ENCODE results near the gene NUDCD3. TPM values are rescaled to one million over a fixed set of nuclear protein-coding genes. Genes with fewer than 3 reads are reported as not detected.
"Not testable (repeated sequence)": the region's sequence is repeated elsewhere in the genome, so short reads cannot be mapped to it uniquely, and the experiment has no call there.

Gene NUDCD3
- total RNA-seq, 2 experiments from 2014 or later, result 91.0 to 97.5 TPM

DNA sequence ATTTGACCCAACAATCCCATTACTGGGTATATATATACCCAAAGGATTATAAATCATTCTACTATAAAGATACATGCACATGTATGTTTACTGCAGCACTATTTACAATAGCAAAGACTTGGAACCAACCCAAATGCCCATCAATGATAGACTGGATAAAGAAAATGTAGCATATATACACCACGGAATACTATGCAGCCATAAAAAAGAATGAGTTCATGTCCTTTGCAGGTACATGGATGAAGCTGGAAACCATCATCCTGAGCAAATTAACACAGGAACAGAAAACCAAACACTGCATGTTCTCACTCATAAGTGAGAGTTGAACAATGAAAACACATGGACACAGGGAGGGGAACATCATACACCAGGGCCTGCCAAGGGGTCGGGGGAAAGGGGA, 65.7 kb downstream of the NUDCD3 start:
- H3K4me3 Mint-ChIP-seq, CTCF ChIA-PET, DNase-seq, H3K27me3 Mint-ChIP-seq, H3K9me3 Mint-ChIP-seq, POLR2A ChIA-PET, H3K4me1 Mint-ChIP-seq, H3K27ac Mint-ChIP-seq: not testable (repeated sequence)
- H3K36me3 Mint-ChIP-seq (ENCODE audit: low read depth), result peaks cover 48% of the 10 kb centered on the region

DNA sequence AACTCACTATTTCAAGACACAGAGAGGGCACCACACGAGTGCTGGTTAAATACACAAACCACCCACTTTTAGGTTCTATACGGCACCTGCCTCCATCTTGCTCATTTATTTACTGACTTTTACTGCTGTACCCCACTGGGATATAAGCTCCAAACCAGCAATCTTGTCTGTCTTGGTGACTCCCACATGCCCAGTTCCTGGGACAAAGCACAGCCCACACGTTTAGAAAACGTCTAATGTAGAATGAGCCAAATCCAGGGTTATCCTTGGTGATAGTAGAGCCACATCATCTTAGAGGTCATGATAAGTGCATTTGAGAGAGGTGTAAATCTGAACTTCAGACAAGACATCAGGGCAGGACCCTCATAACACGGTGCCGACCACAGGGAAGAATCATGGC, 73.5 kb downstream of the NUDCD3 start:
- H3K27me3 Mint-ChIP-seq, result no peaks in the 10 kb centered on the region
- H3K27ac Mint-ChIP-seq, result no peak overlapping the region
- H3K36me3 Mint-ChIP-seq (ENCODE audit: low read depth), result peaks cover 44% of the 10 kb centered on the region
- H3K4me3 Mint-ChIP-seq, result no peak overlapping the region
- POLR2A ChIA-PET, result no interaction called here
- no peaks in the 10 kb centered on the region for H3K9me3 Mint-ChIP-seq
- H3K4me1 Mint-ChIP-seq, result peaks cover 7% of the 10 kb centered on the region
- DNase-seq, result no peak
- CTCF ChIA-PET, result no interaction called here

DNA sequence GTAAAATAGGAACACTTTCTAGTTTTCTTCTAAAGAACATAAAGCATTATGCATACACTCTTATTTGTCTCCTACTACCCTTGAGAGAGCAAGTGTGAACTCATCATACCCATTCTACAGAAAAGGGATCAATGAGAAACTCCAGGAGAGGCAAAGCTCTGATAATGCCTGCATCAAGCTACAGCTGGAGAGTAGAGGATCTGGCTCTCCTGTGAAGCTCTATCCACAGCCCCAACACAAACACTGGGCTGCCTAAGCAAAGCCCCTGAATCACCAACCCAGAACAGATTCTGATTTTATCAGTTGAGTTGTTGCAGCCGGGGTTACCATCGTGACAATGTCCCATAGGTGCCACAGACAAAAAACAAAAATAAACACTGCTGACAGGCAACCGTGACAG, 74.9 kb downstream of the NUDCD3 start:
- H3K9me3 Mint-ChIP-seq, result peaks cover 4% of the 10 kb centered on the region
- H3K27me3 Mint-ChIP-seq, result no peaks in the 10 kb centered on the region
- no peak for DNase-seq
- ChIA-PET POLR2A (no interaction called here), CTCF (no interaction called here)
- H3K27ac Mint-ChIP-seq, result no peak overlapping the region
- no peak overlapping the region for H3K4me3 Mint-ChIP-seq
- H3K36me3 Mint-ChIP-seq (ENCODE audit: low read depth), result peaks cover 50% of the 10 kb centered on the region
- peaks cover 7% of the 10 kb centered on the region for H3K4me1 Mint-ChIP-seq

DNA sequence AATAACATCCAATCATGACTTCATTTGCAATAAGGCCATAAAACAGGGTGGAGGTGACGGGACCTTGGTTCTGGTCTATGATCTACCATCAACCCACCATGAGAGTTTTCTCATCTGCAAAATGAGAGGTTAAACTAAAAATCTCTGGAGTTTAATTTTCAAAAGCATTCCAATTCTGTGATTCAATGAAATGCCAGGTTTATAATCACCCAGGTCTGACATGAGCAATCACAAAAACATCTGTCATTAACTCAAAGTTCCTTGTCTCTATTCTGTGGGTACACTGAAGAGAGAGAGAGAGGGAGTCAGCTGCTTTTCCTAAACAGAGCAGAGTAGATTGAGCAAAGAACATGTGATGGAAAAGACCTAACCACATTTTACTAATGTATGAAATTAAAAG, 75.4 kb downstream of the NUDCD3 start:
- H3K4me1 Mint-ChIP-seq, result peaks cover 7% of the 10 kb centered on the region
- H3K36me3 Mint-ChIP-seq (ENCODE audit: low read depth), result peaks cover 51% of the 10 kb centered on the region
- ChIA-PET POLR2A (no interaction called here), CTCF (no interaction called here)
- no peak for DNase-seq
- no peaks in the 10 kb centered on the region for H3K27me3 Mint-ChIP-seq
- H3K4me3 Mint-ChIP-seq, result no peak overlapping the region
- no peak overlapping the region for H3K27ac Mint-ChIP-seq
- H3K9me3 Mint-ChIP-seq, result peaks cover 4% of the 10 kb centered on the region

DNA sequence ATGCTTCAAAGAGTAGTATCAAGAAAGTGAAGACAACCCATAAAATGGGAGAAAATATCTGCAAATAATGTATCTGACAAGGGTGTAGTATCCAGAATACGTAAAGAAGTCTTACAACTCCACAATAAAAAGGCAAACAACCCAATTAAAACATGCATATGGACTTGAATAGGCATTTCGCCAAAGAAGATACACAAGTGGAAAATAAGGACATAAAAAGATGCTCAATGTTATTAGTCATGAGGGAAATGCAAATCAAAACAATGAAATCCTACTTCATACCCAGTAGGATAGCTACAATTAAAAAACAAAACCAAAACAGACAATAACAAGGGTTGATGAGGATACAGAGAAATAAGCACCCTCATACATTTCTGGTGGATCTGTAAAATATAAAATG, 79.2 kb downstream of the NUDCD3 start:
- Mint-ChIP-seq H3K27ac (no peak overlapping the region), H3K4me1 (peaks cover 7% of the 10 kb centered on the region), H3K4me3 (no peak overlapping the region), H3K9me3 (peaks cover 4% of the 10 kb centered on the region), H3K36me3 (ENCODE audit: low read depth) (peaks cover 48% of the 10 kb centered on the region), H3K27me3 (no peaks in the 10 kb centered on the region)
- POLR2A ChIA-PET, result no interaction called here
- no peak for DNase-seq
- CTCF ChIA-PET, result no interaction called here

DNA sequence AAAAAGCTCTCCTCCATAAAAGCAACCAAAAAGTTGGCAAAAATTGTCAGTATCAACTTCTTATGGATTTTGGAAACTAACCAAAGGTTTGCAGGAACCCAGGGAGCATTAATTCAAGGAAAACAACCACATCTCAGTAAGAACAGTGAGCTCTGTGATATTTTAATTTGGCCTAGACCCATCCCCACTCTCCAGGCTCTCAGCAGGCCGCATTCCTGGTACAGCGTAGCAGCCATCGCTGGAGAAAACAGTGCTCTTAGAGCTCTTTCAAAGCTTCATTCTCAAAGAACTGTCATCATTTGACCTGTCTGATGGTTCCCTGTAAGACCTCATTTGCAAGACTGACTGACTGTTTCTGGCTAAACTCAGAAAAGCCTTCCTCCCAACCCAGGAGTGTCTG, 81.9 kb downstream of the NUDCD3 start:
- H3K27me3 Mint-ChIP-seq, result no peaks in the 10 kb centered on the region
- peaks cover 4% of the 10 kb centered on the region for H3K9me3 Mint-ChIP-seq
- ChIA-PET POLR2A (no interaction called here), CTCF (interaction anchor here (0.6 to 1.1 kb wide), 3 partner anchors 9 to 190 kb away, joined by 3 read pairs; no protein-coding TSS in a partner anchor)
- no peak overlapping the region for H3K27ac Mint-ChIP-seq
- H3K4me1 Mint-ChIP-seq, result no peaks in the 10 kb centered on the region
- no peak for DNase-seq
- peaks cover 36% of the 10 kb centered on the region for H3K36me3 Mint-ChIP-seq (ENCODE audit: low read depth)
- H3K4me3 Mint-ChIP-seq, result no peak overlapping the region

DNA sequence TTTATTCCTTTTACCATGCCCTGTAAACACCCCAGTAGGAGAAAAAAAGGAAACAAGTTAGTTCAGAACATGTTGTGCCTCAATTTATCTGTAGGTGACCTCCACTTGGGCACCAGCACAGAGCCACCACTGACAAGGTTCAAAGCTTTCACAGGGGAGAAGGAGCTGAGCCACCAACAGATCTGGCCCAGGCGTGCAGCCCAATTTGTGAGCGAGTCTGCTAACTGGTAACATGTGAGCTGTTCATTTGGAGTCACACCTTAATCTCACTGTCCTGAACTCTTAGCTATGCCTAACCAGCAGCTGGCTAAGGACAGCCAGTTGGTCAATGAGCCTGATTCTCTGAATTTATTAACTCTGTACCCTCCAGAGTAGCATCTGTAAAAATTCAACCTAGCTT, 86.7 kb downstream of the NUDCD3 start:
- H3K27me3 Mint-ChIP-seq, result no peaks in the 10 kb centered on the region
- CTCF ChIA-PET, result no interaction called here
- H3K9me3 Mint-ChIP-seq, result no peaks in the 10 kb centered on the region
- H3K4me1 Mint-ChIP-seq, result no peaks in the 10 kb centered on the region
- H3K27ac Mint-ChIP-seq, result no peak overlapping the region
- peaks cover 19% of the 10 kb centered on the region for H3K36me3 Mint-ChIP-seq (ENCODE audit: low read depth)
- DNase-seq, result no peak
- POLR2A ChIA-PET, result no interaction called here
- no peak overlapping the region for H3K4me3 Mint-ChIP-seq

DNA sequence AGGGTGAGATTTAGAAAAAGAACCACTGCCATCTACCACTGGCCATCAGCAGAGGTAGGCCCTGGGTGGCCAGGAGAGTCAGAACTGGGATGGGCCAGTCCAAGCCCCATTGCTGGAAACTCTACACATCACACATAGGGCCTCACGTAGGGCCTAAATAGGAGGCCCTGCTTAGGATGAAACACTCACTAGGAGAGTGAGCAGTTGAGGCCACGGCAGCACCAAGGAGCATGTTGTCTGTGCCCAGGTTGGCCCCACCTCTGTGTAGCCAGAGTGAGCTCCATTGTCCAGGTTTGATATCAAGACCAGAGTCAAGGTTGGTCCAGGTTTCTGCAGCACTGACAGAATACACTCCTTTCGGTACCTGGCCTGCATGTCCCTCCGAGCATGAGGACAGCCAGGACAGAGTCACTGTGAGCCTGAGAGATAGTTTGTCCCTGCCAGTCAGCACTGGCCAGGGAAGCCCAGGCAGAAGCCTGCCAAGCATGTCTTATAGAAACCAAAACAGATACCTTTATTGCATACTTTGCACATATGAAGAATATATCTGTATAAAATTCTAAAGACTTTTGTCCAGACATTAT, 87.2 kb downstream of the NUDCD3 start:
- no peak overlapping the region for H3K27ac Mint-ChIP-seq
- ChIA-PET CTCF (no interaction called here), POLR2A (no interaction called here)
- no peak for DNase-seq
- no peak overlapping the region for H3K4me3 Mint-ChIP-seq
- H3K36me3 Mint-ChIP-seq (ENCODE audit: low read depth), result peaks cover 23% of the 10 kb centered on the region
- no peaks in the 10 kb centered on the region for H3K9me3 Mint-ChIP-seq
- no peaks in the 10 kb centered on the region for H3K27me3 Mint-ChIP-seq
- no peaks in the 10 kb centered on the region for H3K4me1 Mint-ChIP-seq

DNA sequence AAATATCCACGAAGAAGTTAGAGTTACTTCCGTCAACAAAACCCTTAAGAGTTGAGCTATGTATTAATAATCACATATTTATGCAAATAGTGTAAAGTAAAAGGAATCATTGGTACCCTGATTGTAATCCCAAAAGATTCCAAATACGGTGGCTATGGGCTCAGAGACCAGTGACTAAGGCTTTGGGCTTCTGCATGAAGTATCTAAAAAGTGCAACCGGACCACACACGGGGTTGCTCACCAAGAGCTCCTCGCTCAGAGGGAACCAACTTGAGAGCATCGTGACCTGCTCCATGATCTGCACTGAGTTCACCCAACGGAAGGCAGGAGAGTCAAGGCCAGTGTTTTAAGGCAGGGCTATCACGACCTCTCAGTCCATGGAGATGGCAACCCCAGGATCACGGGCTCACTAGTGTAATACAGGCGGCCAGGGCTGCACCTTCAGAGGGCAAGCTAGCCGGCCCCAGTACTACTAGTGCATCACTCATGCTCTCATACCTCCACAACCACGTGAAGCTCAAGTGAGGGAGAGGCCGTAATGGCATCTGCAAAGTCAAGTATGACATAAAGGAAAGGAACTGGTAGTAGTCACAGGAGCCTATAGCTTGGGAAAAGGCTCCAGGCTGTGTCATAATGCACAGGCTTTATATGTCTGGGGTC, 87.9 kb downstream of the NUDCD3 start:
- Mint-ChIP-seq H3K9me3 (no peaks in the 10 kb centered on the region), H3K36me3 (ENCODE audit: low read depth) (peaks cover 29% of the 10 kb centered on the region), H3K4me3 (no peak overlapping the region), H3K27me3 (no peaks in the 10 kb centered on the region), H3K27ac (no peak overlapping the region), H3K4me1 (no peaks in the 10 kb centered on the region)
- CTCF ChIA-PET, result no interaction called here
- POLR2A ChIA-PET, result no interaction called here
- no peak for DNase-seq

DNA sequence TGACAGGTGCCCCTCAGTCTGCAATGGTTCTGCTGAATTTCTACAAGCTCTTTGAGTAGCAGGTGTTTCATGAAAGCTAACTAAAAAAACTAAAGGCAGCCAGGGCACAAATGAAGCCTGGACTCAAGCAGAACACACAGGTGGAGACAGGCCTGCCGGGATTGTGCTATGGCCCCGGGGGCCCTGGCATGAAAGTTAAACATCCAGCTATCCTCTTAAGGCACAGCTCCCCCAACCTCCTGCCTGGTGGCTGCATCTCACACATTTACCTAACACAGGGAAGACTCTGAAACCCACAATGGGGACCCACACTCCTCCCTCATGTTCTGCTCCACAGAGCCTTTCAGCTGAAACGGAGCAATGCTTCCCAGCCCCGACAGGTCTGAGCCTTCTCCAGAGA, 88.8 kb downstream of the NUDCD3 start:
- ChIA-PET CTCF (no interaction called here), POLR2A (no interaction called here)
- no peak for DNase-seq
- Mint-ChIP-seq H3K36me3 (ENCODE audit: low read depth) (peaks cover 29% of the 10 kb centered on the region), H3K9me3 (no peaks in the 10 kb centered on the region), H3K4me1 (no peaks in the 10 kb centered on the region), H3K27ac (no peak overlapping the region), H3K27me3 (no peaks in the 10 kb centered on the region), H3K4me3 (no peak overlapping the region)

DNA sequence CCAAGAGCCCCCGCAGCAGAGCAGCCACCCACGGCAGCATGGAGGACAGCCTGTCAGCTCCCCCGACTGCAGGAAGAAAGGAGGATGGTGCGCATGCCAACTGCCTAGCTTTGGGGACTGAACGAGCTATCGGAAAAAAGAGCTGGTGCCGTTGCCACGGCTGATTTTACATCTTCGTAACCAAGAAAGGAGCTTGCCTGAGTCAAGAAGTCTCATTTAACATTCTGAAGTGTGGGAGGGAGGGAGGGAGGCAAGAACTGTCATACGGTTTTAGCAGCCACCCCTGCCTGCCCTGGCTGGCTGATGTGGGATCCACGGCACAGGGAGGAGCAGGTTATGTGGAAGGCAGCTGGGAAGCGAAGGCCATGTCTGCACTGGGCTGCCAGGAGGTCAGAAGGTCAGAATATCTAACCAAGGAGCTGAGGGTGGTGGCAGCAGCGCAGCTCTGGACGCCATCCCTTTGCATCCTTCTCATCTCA, 90.4 kb downstream of the NUDCD3 start:
- H3K4me1 Mint-ChIP-seq, result no peaks in the 10 kb centered on the region
- no peak for DNase-seq
- ChIA-PET CTCF (interaction anchor here (0.7 kb wide), 1 partner anchor 9 kb away, joined by 3 read pairs; no protein-coding TSS in a partner anchor), POLR2A (interaction anchor here (0.8 kb wide), 1 partner anchor 20 kb away, joined by 3 read pairs; no protein-coding TSS in a partner anchor)
- H3K27me3 Mint-ChIP-seq, result no peaks in the 10 kb centered on the region
- peaks cover 29% of the 10 kb centered on the region for H3K36me3 Mint-ChIP-seq (ENCODE audit: low read depth)
- no peak overlapping the region for H3K27ac Mint-ChIP-seq
- no peaks in the 10 kb centered on the region for H3K9me3 Mint-ChIP-seq
- H3K4me3 Mint-ChIP-seq, result no peak overlapping the region

DNA sequence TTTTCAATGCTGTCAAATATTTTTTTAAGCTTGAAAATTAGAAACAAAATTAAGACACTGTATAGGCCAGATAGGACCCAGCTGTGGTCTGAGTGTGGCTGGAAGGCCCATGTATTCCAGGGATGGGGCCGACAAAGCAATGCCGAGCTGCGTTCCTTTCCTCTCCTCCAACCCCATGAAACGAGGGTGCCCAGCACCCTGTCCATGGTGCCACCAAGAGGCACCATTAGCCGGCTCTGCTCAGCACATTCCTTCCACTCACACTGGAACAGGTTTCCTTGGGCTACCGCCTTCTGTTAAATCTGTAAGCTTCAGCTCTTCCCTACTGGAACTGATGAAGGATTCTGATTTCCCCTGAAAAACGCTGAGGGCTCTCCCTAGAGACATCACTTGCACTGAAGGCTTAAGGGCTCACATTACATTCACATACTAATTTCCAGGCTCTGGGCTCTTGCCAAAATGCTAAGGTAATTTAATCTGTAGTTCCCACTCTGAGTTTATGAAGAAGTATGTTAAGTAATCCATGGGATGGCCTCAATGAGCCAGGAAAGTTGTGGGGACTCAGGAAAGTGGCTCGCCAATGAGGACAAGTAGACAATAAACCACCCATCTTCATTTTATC, 91.4 kb downstream of the NUDCD3 start:
- no peak for DNase-seq
- H3K36me3 Mint-ChIP-seq (ENCODE audit: low read depth), result peaks cover 29% of the 10 kb centered on the region
- no peaks in the 10 kb centered on the region for H3K4me1 Mint-ChIP-seq
- ChIA-PET CTCF (no interaction called here), POLR2A (no interaction called here)
- no peak overlapping the region for H3K4me3 Mint-ChIP-seq
- H3K9me3 Mint-ChIP-seq, result no peaks in the 10 kb centered on the region
- H3K27me3 Mint-ChIP-seq, result no peaks in the 10 kb centered on the region
- no peak overlapping the region for H3K27ac Mint-ChIP-seq

DNA sequence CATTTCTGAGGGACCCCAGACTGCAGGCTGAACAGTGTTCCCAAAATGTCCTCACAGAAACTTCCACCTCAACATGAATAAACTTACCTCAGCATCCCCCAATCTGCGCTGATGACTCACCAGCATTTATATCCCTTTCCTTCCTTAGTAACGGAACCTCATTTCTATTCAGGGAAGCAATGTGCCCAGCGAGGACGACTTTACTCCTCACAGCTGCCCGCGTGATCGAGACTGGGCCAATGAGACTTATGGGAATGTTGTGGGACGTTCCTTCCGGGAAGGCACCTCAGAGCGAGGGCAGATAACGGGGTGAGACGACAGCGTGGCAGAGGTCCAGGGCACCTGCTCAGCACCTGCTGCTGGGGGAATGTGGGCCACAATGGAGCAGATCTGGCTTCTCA, 91.9 kb downstream of the NUDCD3 start:
- Mint-ChIP-seq H3K4me1 (no peaks in the 10 kb centered on the region), H3K4me3 (no peak overlapping the region), H3K27me3 (no peaks in the 10 kb centered on the region), H3K9me3 (no peaks in the 10 kb centered on the region), H3K36me3 (ENCODE audit: low read depth) (peaks cover 29% of the 10 kb centered on the region), H3K27ac (no peak overlapping the region)
- CTCF ChIA-PET, result no interaction called here
- no peak for DNase-seq
- POLR2A ChIA-PET, result no interaction called here

Data from activated CD4-positive, alpha-beta memory T cell treated with anti-CD3 and anti-CD28 coated beads, Interleukin-2, amount 10 ng/mL, durations not matched to agents 7 days and 5 days (primary cell).